GM19395 (cell line): Measurements from ENCODE around the gene TMEM39B.
"Not testable (repeated sequence)": the region's sequence is repeated elsewhere in the genome, so short reads cannot be mapped to it uniquely, and the experiment has no call there.

Experiments used
- ATAC-seq: cut with Tn5 transposase; IDR thresholded peaks from one replicate; pipeline ENCODE4 v1.9.1; 2021; ENCODE audit warnings: mild to moderate bottlenecking, moderate library complexity; ENCODE audit not compliant: unreplicated experiment

Gene TMEM39B

DNA sequence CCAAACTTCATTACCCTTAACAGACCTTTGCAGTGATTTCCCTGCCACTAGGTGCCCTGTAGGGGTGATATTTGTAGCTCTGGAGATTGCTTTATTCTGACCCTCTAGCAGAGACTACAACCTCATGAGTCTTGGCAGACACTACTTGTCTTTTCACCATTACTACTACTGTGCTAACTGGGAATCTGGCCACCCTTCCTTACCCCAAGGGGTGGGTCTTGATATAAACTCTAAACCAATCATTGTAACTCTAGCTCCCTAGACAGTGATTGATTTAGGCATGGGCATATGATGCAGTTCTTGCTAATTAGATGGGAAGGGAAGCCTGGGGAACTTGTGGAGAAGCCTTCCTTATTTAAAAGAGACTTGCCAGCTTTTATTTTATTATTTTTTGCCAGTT lies 39.0 kb downstream of the TMEM39B start:
- no peak for ATAC-seq

DNA sequence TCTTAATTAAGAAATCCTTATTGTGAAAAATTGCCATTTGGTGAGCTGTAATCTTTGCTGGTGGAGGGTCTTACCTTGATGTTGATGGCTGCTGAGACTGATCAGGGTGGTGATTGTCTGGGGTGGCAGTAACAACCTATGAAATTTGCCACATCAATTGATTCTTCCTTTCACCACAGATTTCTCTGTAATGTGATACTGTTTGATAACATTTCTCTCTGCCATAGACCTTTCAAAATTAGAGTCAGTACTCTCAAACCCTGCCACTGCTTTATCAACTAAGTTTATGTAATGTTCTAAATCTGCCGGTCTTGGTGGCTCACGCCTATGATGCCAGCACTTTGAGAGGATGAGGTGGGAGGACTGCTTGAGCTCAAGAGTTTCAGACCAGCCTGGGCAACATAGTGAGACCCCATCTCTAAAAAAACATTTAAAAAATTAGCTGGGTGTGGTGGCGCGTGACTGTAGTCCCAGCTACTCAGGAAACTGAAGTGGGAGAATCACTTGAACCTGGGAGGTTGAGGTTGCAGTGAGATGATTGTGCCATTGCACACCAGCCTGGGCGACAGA lies 40.2 kb downstream of the TMEM39B start:
- no peak for ATAC-seq

DNA sequence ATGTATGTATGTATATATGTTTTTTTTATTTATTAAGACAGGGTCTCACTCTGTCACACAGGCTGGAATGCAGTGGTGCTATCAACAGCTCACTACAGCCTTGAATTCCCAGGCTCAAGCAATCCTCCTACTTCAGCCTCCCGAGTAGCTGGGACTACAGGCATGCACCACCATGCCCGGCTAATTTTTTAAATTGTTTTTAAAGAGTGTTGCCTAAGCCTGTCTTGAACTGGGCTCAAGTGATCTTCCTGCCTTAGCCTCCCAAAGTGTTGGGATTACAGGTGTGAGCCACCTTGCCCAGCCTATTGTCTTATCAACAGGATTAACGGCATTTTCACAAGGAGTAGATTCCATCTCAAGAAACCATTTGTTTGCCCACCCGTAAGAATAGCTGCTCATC lies 40.7 kb downstream of the TMEM39B start:
- not testable (repeated sequence) for ATAC-seq

DNA sequence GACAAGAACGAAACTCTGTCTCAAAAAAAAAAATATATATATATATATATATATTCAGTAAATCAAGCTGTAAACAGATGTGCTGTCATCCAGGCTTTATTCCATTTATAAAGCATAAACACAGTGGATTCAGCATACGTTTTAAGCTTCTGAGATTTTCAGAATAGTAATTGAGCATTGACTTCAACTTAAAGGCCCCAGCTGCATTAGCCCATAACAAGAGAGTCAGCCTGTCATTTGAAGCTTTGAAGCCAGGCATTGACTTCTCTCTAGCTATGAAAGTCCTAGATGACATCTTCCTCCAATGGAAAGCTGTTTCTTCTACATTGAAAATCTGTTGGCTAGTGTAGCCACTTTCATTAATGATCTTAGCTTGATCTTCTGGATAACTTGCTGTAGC lies 41.7 kb downstream of the TMEM39B start:
- no peak for ATAC-seq

DNA sequence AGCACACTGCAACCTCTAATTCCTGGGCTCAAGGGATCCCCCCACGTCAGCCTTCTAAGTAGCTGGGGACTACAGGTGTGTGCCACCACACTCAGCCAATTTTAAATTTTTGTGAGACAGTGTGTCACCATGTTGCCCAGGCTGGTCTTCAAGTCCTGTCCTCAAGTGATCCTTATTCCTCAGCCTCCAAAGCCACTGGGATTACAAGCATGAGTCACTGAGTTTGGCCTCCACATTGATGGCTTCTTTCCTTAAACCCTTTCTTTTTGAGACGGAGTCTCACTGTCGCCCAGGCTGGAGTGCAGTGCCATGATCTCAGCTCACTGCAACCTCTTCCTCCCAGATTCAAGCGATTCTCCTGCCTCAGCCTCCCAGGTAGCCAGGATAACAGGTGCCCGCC lies 42.8 kb downstream of the TMEM39B start:
- no peak for ATAC-seq

DNA sequence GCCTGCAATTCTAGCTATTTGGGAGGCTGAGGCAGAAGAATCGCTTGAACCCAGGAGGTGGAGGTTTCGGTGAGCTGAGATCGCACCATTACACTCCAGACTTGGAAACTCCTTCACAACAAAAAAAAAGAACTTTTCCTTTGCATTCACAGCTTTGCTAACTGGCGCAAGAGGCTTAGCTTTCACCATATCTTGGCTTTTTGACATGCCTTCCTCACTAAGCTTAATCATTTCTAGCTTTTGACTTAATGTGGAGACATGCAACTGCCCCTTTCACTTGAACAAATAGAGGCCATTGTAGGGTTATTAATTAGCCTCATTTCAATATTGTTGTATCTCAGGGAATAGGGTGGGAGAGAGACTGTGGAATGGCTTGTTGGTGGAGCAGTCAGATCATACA lies 43.8 kb downstream of the TMEM39B start:
- no peak for ATAC-seq

DNA sequence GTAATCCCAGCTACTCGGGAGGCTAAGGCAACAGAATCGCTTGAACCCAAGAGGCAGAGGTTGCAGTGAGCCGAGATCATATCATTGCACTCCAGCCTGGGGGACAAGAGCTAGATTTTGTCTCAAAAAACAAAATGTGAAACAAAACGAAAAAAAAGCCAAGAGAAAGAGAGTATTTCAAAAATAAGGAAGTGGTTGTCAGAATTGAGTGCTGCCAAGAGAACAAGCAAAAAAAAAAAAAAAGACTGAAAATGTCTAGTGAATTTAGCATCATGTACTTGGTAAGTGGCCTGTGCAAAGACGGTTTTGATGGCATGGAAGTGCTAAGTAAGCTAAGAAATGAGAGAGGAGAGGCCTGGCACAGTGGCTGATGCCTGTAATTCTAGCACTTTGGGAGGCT lies 49.4 kb downstream of the TMEM39B start:
- no peak for ATAC-seq

DNA sequence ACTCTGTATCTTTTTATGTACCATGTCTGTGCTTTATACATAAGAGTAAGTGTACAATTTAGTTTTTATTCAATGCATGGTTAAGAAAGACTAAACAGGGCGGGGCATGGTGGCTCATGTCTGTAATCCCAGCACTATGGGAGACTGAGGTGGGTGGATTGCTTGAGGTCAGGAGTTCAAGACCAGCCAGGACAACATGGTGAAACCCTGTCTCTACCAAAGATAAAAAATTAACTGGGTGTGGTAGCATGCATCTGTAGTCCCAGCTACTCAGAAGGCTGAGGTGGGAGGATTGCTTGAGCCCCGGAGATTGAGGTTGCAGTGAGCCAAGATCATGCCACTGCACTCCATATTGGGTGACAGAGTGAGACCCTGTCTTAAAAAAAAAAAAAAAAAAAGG lies 50.6 kb downstream of the TMEM39B start:
- ATAC-seq = not testable (repeated sequence)

DNA sequence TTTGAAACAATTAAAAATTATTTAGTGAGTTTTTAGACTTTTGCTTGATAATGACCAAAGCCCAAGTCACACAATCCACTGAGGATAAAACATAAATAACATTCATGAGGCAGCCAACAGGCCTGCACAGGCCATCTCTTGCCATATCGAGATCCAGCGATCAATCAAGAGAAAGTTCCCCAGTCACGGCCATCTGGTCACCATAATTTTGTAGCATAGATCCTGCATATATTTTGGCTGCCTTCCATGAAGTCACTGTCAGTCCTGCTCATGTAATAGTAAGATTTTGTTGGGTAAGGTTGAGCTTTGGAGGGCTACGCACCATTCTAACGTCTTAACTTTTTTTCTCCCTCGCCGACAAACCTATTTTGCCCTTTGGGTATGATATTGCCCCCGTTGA lies 52.6 kb downstream of the TMEM39B start:
- no peak for ATAC-seq

DNA sequence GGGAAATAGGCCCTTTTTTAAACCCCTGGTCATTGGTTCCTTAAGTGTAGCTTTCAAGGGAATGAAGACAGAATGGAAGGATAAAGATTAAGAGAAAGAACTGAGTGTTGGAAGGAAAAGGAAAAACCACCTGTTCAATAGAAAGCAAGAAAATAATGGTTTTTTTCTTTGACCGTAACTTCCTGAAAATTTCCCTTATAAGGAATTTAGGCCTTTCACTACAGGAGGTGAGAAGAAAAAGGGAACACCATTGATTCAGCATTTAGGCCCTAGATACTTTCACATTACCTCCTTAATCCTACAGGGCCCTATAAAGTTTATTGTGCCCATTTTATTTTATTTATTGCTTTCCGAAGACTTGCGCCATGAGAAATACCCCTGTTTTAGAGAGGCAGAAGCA lies 54.0 kb downstream of the TMEM39B start:
- no peak for ATAC-seq

DNA sequence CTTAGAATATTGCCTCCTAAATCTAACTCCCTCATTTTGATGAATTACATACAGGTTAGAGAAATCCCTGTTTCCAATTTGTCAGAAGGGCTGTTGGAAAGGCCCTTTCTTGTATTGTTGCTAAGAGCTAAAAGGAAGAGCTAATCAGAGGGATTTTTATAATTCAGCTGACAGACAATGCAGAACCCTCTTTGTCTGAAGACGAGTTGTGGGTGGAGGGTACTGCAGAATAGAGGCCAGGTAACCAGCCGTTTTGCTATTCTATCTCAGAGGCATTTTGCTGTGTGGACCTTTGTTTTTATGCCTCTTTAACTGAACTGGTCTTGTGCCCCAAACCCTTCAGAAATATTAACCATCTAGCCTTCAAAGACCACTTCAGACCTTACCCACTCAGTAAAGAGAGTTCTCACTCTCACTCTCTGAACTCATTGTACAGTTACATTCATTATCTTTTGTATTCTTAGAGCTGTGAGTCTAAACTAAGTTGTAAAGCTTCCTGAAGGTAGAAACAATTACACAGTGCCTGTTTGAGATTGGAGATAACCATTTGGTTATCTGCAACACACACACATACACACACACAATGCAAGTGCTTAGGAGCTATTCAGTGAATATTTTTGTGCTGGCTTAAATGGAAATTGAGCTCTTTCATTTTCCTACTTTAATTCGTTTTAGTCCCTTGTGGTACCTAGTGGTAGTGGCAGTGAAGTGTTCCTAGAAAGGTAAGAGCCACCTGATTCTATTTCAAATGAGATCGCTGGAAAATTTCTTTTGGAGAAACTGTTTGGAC lies 54.9 kb downstream of the TMEM39B start:
- no peak for ATAC-seq

DNA sequence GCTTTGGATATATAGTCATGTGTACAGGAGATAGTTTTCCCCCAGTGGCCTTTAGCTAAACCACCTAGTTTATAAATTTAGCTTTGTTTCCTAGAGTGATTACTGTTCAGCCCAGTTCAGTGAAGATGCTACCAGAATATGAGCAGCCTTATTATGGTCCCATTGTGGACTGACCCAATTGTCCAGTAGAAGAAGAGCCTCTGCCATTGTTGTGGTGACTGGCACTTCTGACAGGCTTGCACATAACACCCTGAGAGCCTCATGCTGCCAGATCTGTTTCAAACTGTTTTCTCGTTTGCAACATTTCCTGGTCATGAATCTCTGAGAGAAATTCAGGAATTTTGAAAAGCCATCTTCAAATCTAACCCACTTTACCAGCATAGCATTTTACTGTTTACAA lies 55.7 kb downstream of the TMEM39B start:
- ATAC-seq = no peak

DNA sequence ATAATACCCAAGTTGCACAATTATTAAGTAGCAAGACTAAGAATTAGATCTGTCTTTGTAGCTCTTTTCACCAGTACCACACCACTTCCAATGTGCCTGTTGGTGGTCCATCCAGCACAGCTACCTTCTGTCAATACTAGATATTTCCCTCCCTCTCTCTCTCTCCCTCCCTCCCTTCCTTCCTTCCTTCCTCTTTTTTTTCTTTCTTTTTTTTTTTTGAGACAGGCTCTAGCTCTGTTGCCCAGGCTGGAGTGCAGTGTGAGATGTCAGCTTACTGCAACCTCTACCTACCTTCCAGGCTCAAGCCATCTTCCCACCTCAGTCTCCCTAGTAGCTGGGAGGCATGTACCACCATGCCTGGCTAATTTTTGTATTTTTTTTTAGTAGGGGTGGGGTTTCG lies 56.2 kb downstream of the TMEM39B start:
- ATAC-seq = no peak

DNA sequence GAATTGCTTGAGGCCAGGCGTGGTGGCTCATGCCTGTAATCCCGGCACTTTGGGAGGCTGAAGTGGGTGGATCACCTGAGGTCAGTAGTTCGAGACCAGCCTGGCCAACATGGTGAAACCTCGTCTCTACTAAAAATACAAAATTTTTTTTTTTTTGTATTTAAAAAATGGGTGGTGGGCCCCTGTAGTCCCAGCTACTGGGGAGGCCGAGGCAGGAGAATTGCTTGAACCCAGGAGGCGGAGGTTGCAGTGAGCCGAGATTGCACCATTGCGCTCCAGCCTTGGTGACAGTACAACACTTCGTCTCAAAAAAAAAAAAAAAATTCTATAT lies 61.2 kb downstream of the TMEM39B start:
- not testable (repeated sequence) for ATAC-seq

DNA sequence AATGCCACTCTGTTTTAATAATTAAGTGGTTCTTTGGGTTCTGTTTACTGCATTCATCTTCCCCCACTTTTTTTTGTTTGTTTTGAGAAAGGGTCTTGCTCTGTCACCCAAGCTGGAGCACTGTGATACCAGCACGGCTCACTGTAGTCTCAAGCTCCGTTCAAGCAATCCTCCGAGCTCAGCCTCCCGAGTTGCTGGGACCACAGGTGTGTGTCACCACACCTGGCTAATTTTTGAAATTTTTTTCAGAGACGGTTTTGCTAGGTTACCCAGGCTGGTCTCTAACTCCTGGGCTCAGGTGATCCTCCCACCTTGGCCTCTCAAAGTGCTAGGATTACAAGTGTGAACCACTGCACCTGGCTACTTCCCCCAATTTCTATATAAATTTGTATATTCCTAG lies 64.4 kb downstream of the TMEM39B start:
- ATAC-seq = no peak

DNA sequence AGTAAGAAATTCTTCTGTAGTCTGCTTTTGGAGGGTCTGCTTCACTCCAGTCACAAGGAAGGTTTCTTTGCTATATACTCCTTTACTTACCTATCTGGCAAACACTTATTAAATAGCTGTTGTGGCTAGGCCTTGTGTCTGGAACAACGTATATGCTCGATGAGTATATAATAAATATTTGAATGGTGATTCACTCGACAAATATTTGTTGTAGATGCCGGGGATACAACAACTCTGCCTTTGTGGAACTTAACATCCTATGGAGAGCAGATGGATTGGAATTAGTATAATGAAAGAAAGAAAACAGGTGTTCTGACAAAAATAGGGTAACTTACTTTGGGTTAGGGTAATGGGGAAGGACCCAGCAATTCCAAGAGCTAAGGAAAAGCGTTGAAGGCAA lies 66.2 kb downstream of the TMEM39B start:
- no peak for ATAC-seq

DNA sequence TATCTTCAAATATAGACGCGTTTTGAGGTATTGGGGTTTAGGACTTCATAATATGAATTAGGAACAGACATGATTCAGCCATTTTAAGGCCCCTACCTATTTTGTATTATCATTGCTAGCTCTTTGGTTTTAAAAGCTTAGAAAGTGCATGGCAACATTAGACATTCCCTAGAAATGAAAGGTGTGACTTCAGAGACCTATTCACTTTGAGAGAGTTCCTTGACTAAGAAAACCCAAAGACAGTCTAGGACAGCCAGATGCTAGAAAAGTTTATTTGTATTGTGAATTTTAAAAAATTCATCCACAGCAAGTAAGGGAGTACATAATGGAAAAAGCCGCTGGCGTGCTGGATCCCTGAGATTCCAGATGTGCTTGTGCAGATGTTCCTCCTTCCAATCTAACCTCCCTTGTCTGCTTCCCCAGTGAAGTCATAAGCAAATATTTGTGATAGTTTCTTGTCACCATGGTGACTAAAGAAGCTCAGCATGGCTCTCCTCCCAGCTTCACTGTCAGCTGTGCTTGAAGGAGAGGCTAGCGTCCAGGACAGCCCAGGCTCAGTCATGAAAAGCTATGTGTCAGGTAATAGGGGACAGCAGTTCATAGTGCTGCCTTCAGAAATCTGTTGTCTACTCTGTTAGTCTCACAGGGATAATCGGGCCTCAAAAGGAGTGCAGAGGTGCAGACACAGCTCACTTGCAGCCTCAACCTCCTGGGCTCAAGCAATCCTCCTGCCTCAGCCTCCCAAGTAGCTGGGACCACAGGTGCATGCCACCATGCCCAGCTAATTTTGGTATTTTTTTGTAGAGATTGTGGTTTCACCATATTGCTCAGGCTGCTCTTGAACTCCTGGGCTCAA lies 69.9 kb downstream of the TMEM39B start:
- ATAC-seq = no peak

DNA sequence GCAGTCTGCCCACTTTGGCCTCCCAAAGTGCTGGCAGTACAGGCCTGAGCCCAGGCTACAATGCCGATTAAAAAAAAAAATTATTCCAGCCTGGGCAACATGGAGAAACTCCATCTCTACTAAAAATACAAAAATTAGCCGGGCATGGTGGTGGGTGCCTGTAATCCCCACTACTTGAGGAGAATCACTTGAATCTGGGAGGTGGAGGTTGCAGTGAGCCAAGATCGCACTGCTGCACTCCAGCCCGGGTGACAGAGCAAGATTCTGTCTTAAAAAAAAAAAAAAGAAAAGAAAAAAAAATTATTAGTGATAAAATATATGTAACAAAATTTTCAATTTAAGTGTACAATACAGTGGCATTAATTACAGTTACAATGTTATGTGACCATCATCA lies 70.6 kb downstream of the TMEM39B start:
- not testable (repeated sequence) for ATAC-seq

DNA sequence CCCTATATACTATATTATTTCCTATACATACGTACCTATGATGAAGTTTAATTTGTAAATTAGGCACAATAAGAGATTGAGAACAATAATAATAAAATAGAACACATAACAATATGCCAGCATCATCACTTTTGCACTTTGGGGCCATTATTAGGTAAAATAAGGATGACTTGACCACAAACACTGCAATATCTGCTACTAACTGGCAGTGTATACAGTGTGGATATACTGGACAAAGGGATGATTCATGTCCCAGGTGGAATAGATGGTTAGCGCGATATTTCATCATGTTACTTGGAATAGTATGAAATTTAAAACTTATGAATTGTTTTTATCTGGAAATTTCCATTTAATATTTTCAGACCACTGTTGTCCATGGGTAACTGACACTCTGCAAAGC lies 71.3 kb downstream of the TMEM39B start:
- no peak for ATAC-seq

DNA sequence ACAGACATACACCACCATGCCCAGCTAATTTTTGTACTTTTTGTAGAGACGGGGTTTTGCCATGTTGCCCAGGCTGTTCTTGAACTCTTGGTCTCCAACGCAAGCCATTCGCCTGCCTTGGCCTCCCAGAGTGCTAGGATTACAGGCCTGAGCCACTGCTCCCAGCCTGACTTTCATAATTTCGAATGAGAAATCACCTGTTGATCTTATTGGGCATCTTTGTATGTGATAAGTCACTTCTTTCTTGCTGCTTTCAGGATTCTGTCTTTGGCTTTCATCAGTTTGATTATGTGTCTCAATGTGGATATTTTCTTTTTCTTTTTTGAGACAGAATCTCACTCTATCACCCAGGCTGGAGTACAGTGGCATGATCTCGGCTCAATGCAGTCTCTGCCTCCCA lies 75.1 kb downstream of the TMEM39B start:
- ATAC-seq = not testable (repeated sequence)

DNA sequence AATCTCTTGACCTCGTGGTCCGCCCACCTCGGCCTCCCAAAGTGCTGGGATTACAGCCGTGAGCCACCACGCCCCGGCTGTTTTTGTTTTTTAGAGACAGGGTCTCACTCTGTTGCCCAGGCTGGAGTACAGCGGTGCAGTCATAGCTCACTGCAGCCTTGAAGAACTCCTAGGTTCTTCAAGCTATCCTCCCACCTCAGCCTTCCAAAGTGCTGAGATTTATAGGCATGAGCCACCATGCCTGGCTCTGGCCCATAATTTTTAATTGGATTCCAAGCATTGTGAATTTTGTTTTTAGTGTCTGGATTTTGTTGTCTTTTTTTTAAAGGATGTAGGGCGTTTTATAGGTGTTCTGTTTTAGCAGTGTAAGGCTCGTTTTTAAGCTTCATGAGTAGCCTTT lies 78.1 kb downstream of the TMEM39B start:
- no peak for ATAC-seq

DNA sequence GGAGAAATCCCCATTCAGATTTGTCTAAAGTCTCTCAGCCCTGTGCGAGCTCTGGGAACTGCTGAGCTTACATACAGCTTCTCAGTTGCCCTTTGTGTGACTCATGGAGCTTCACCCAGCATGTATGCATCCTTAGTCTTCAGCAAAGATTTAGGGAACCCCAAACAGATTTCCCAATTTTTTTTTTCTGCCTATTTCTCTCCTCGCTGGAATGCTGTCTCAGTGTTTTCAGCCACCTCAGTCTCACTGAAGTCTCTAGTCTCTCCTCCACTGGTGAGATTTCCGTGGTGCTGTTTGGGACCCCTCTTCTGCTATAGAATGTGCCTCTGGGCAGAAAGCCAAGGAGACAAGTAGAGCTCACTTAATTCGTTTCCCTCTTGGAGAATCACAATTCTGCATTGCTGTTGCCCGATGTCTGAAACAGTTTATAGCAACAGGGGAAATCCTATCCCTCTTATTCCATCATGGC lies 78.6 kb downstream of the TMEM39B start:
- no peak for ATAC-seq
